Right ventricle myocardium inferior (tissue), 1 donor: Measurements from ENCODE around the gene OR51B2. TPM values are rescaled to one million over a fixed set of nuclear protein-coding genes. Genes with fewer than 3 reads are reported as not detected.
A peak's percentile ranks its signal among the peaks of the same experiment; 100 is the strongest.

Source experiments
- ATAC-seq: fragments of 200-7000 bp; cut with Tn5 transposase; one replicate; pipeline ENCODE4 v1.9.1; 2020; ENCODE audit warnings: mild to moderate bottlenecking, moderate library complexity
- DNase-seq: peaks from one replicate; pipeline ENCODE4 v3.0.0; 2021; ENCODE audit errors: missing footprints
- intact Hi-C: fragments of 100-400 bp; cut with DNase I; formaldehyde crosslinking; loops from one replicate; pipeline ENCODE4 v1.11.0; 2022
- total RNA-seq: library from RNA; stranded (reverse); fragmentation: NEBNext Ultra II Directional; extraction: Animal tissue kit (Norgen Biotek cat#: 25700); gene quantifications from one replicate; pipeline ENCODE4 v1.2.1, GENCODE V29; 2021
- donor health status: DM: no; HTN: yes; CAD: no; lungs with severe emphysema.

The OR51B2 gene
- total RNA-seq, 1 donor from 2014 or later, result not detected

- intact Hi-C loops, result no loop called here
- ATAC-seq, result no peak
- DNase-seq, result no peak
These were observed 37.2 kb downstream of the OR51B2 start for GRCh38 chr11:5286901-5287300.

- ATAC-seq (no peak), DNase-seq (no peak)
- intact Hi-C loops, result no loop called here
These were observed 37.7 kb downstream of the OR51B2 start for GRCh38 chr11:5286351-5286750.

- intact Hi-C loops, result no loop called here
- no peak for ATAC-seq
- no peak for DNase-seq
These were observed 38.3 kb downstream of the OR51B2 start for GRCh38 chr11:5285703-5286340.

GRCh38 chr11:5284637-5285036, 39.5 kb downstream of the OR51B2 start:
- DNase-seq (no peak), ATAC-seq (no peak)
- intact Hi-C loops, result no loop called here

- DNase-seq (no peak), ATAC-seq (no peak)
- intact Hi-C loops, result no loop called here
These were observed 40.2 kb downstream of the OR51B2 start for GRCh38 chr11:5283882-5284281.

- DNase-seq (no peak), ATAC-seq (no peak)
- intact Hi-C loops, result no loop called here
These were observed 41.0 kb downstream of the OR51B2 start for GRCh38 chr11:5283086-5283485.

- intact Hi-C loops, result no loop called here
- DNase-seq (no peak), ATAC-seq (no peak)
These were observed 41.5 kb downstream of the OR51B2 start for GRCh38 chr11:5282628-5283027.

GRCh38 chr11:5281596-5281995, 42.5 kb downstream of the OR51B2 start:
- no peak for ATAC-seq
- intact Hi-C loops, result no loop called here
- no peak for DNase-seq

GRCh38 chr11:5280582-5281102, 43.5 kb downstream of the OR51B2 start:
- intact Hi-C loops, result no loop called here
- DNase-seq (no peak), ATAC-seq (peak; percentile 54)

GRCh38 chr11:5279471-5280090, 44.5 kb downstream of the OR51B2 start:
- no peak for ATAC-seq
- intact Hi-C loops, result no loop called here
- DNase-seq, result no peak

GRCh38 chr11:5277807-5278382, 46.2 kb downstream of the OR51B2 start:
- no peak for DNase-seq
- intact Hi-C loops, result no loop called here
- ATAC-seq, result no peak

GRCh38 chr11:5276697-5277096, 47.4 kb downstream of the OR51B2 start:
- DNase-seq (no peak), ATAC-seq (no peak)

GRCh38 chr11:5275369-5276110, 48.6 kb downstream of the OR51B2 start:
- ATAC-seq (no peak), DNase-seq (no peak)
- intact Hi-C loops, result no loop called here

More at GRCh38 chr11:5276697-5277096, 47.4 kb downstream of the OR51B2 start:
- intact Hi-C loops, result no loop called here

GRCh38 chr11:5274395-5274794, 49.7 kb downstream of the OR51B2 start:
- DNase-seq (no peak), ATAC-seq (no peak)
- intact Hi-C loops, result no loop called here

Other genes with a start within 250 kb of the OR51B2 start
- gene OR52A5, start 185.9 kb downstream of the OR51B2 start, total RNA-seq, result not detected
- gene OR52A1, start 169.5 kb downstream of the OR51B2 start, total RNA-seq, result not detected
- not detected for gene OR51V1, start 123.6 kb downstream of the OR51B2 start, total RNA-seq
- 140 TPM for gene HBB, start 97.2 kb downstream of the OR51B2 start, total RNA-seq
- gene HBD, start 89.8 kb downstream of the OR51B2 start, total RNA-seq, result not detected
- gene HBG1, start 74.4 kb downstream of the OR51B2 start, total RNA-seq, result not detected
- gene HBG2, start 69.5 kb downstream of the OR51B2 start, total RNA-seq, result not detected
- not detected for gene HBE1, start 54.4 kb downstream of the OR51B2 start, total RNA-seq
- not detected for gene OR51B4, start 22.4 kb downstream of the OR51B2 start, total RNA-seq
- gene OR51B5, start 19.2 kb upstream of the OR51B2 start, total RNA-seq, result not detected
- gene OR51B6, start 27.2 kb upstream of the OR51B2 start, total RNA-seq, result not detected
- gene OR51M1, start 59.5 kb upstream of the OR51B2 start, total RNA-seq, result not detected
- not detected for gene OR51Q1, start 97.8 kb upstream of the OR51B2 start, total RNA-seq
- not detected for gene OR51I1, start 117.2 kb upstream of the OR51B2 start, total RNA-seq
- gene OR51I2, start 125.0 kb upstream of the OR51B2 start, total RNA-seq, result not detected
- not detected for gene OR52D1, start 164.4 kb upstream of the OR51B2 start, total RNA-seq
- gene UBQLN3, start 185.7 kb upstream of the OR51B2 start, total RNA-seq, result not detected
- 0.24 TPM for gene UBQLNL, start 192.4 kb upstream of the OR51B2 start, total RNA-seq
- gene OR52H1, start 224.2 kb upstream of the OR51B2 start, total RNA-seq, result not detected